ENCODE results near the gene MYO5B.

DNA sequence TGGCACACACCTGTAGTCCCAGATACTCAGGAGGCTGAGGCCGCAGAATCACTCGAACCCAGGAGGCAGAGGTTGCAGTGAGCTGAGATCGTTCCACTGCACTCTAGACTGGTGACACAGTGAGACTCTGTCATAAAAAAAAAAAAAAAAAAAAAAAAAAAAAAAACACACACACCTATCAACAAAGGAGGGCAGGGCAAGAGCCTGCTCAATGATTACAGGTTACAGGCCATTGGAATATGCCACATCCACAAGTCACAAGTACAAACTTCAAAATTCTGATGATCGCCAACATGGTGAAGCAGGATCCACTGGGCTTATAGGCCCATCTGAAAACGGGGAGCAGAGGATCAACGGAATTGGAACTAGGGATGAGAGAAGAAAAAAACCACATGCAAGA lies 6.3 kb downstream of the MYO5B start:
- no peak for TF ChIP-seq POLR2A (IDR thresholded peaks at IDR 0.05; ENCODE audit: low read depth, low read length)
- TF ChIP-seq, protein P1, sequence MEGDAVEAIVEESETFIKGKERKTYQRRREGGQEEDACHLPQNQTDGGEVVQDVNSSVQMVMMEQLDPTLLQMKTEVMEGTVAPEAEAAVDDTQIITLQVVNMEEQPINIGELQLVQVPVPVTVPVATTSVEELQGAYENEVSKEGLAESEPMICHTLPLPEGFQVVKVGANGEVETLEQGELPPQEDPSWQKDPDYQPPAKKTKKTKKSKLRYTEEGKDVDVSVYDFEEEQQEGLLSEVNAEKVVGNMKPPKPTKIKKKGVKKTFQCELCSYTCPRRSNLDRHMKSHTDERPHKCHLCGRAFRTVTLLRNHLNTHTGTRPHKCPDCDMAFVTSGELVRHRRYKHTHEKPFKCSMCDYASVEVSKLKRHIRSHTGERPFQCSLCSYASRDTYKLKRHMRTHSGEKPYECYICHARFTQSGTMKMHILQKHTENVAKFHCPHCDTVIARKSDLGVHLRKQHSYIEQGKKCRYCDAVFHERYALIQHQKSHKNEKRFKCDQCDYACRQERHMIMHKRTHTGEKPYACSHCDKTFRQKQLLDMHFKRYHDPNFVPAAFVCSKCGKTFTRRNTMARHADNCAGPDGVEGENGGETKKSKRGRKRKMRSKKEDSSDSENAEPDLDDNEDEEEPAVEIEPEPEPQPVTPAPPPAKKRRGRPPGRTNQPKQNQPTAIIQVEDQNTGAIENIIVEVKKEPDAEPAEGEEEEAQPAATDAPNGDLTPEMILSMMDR (conservative IDR thresholded peaks at IDR 0.05; ENCODE audit: low read depth, low read length), result no peak
- TF ChIP-seq FOS (IDR thresholded peaks at IDR 0.05; ENCODE audit: low read depth, low read length), result no peak
- no peak for TF ChIP-seq RAD21 (IDR thresholded peaks at IDR 0.05; ENCODE audit: low read length)
- no peak for TF ChIP-seq RFX5 (IDR thresholded peaks at IDR 0.05; ENCODE audit: low read depth, low read length)
- no peak for TF ChIP-seq MXI1 (IDR thresholded peaks at IDR 0.05; ENCODE audit: borderline replicate concordance, low read depth, low read length)
- TF ChIP-seq SMC3 (IDR thresholded peaks at IDR 0.05; ENCODE audit: low read depth, low read length), result no peak
- no peak for TF ChIP-seq RCOR1 (IDR thresholded peaks at IDR 0.05; ENCODE audit: insufficient replicate concordance, low read length)
- TF ChIP-seq CEBPB (IDR thresholded peaks at IDR 0.05; ENCODE audit: low read depth, low read length), result no peak

Data from IMR-90 (cell line).